ENCODE data around the gene CCDC196.

The CCDC196 gene

GRCh38 chr14:66485910-66486421 lies at the start of gene CCDC196:
CCDC196 (plus strand) TSS chr14:66486371; CDS start chr14:66486503, 132 bp downstream.
- peak; percentile 15 for DNase-seq

GRCh38 chr14:66440801-66441200 lies 45.4 kb upstream of the CCDC196 start:
- DNase-seq: no peak

DNA sequence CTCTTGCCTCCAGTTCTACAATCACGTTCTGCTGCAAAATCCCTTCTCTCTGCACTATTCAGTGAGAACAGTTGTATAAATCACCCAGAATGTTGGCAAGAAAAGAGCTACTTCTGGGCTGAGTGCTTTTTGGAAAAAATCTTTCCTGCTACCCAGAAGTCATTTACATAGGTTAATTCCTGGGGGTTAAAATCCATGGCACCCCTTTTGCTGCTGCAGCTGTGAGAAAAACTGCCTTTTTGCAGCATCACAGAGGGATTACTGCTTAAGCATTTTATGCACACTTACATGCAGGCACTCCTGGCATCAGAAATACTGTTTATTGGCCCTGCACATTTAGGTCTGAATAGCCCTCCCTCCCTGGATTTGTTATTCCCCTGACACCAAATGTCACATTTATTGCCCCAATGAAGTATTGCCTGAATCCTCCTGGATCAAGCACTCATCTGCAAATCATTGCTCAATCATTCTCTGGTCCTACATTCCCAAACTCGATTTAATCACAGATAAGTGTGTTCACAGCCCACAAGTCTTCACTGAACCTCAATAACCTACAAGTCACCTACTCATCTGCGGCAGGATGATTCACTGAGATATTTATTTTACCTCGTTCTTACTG lies 43.1 kb upstream of the CCDC196 start:
- DNase-seq: no peak

GRCh38 chr14:66443785-66444184 lies 42.4 kb upstream of the CCDC196 start:
- DNase-seq: no peak

- DNase-seq: no peak
Measured at GRCh38 chr14:66444271-66444927, 41.8 kb upstream of the CCDC196 start.

- DNase-seq: no peak
Measured at GRCh38 chr14:66445936-66446335, 40.2 kb upstream of the CCDC196 start.

- no peak for DNase-seq
Measured at GRCh38 chr14:66453469-66453868, 32.7 kb upstream of the CCDC196 start.

GRCh38 chr14:66459603-66460002 lies 26.6 kb upstream of the CCDC196 start:
- DNase-seq: no peak

DNA sequence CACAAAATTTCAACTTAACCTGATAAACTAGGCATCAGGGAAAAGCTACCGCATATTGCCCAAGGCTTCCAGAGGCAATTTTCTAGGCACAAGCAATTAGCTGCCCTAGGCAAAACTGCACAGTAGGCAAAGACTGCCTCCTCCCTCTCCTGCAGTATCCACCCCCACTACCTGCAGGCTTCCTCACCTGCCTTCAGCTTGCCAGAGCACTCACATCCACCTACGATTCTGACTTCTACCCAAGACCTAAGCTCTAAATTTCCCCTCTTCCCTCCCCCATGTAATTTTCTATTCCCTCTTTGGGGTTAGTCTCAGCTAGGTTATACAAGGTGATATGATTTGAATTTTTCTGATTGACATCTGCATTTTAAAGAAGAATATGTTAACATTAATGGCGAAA lies 21.9 kb upstream of the CCDC196 start:
- DNase-seq: no peak

DNA sequence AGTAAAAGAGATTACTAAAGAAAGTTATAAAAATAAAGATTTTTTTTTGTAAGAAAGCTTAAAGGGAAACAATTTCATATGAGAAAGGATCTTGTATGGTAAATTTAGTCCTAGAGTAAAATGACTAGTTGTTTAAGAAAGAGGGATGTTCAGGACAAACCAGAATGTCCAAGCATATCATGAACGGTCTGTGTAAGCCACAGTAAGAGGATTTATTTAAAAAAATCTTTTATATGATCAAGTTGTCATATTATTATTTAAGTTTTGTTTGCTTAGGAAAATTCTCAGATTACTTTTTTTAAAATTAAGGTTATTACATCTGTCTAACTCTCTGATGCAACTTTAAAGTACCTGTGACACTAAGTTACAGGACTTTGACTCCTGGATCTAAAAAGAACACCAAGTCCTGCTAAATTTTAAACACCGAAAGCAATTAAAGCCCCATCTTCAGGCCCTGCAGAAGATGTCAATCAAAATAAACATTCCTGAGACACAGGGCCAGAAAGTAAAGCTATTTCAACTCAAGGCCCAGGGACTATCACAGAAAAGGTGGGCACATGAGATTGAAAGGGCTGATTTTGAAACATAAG lies 17.3 kb upstream of the CCDC196 start:
- DNase-seq: no peak

DNA sequence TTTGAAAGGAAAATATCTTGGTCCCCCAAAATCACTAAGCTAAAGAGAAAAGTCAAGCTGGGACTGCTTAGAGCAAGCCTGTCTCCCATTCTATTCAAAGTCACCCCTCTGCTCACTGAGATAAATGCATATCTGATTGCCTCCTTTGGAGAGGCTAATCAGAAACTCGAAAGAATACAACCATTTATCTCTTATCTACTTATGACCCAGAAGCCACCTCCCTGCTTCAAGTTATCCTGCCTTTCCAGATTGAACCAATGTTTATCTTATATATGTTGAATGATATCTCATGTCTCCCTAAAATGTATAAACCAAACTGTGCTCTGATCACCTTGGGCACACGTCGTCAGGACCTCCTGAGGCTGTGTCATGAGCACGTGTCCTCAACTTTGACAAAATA lies 14.6 kb upstream of the CCDC196 start:
- peak; percentile 11 for DNase-seq

DNA sequence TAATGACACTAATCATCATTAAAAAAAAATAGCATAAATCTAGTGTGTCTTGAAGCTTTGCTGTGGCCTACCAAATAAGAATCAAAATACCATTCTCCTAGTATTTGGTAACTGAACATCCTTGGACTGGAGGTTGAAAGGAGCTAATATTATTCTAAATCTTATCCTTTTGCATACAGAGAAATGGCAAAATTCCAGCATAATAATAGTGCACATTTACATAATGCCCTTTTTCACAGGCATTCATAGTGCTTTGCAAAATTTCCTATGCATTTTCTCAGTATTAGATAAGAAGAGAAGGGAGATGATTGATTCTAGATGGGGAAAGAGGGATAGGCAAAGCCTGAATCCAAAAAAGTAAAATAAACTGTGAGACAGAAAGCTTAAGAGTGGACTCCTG lies 13.9 kb upstream of the CCDC196 start:
- no peak for DNase-seq

DNA sequence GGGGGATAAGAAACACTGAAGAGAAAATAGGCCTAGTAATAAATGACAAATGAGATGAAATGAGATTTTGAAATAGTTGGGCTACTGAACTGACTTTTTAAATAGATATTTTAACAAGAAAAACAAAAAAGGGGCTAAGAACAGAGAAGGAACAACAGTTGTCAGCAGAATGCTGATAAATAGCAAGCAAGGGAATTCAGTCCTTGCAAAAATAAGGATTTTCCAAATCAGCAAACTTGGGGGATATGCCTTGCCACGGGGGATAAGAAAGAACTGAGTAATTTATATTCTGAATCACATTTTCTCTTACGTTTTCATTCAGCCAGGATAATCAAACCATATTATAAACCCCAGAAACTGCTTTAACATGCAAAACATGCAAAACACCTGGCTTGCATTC lies 12.9 kb upstream of the CCDC196 start:
- no peak for DNase-seq

DNA sequence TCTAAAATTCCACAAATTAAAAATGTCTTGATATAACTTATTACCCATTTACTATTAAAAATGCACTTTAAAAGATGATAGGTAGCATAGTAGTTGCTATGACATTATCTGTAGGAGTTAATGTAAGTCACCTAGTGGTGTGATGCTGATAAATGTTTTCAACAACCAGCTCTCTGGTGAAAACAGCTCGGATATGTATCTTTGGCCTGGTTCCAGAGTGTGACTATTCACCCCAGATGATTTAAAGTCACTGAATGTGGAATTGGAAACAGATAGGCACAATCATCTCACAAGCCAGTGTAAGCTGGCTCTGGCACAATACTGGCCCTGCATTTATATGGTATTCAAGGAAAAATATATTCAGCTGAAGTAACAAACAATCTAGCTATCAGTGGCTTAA lies 9.2 kb upstream of the CCDC196 start:
- DNase-seq: peak; percentile 79

DNA sequence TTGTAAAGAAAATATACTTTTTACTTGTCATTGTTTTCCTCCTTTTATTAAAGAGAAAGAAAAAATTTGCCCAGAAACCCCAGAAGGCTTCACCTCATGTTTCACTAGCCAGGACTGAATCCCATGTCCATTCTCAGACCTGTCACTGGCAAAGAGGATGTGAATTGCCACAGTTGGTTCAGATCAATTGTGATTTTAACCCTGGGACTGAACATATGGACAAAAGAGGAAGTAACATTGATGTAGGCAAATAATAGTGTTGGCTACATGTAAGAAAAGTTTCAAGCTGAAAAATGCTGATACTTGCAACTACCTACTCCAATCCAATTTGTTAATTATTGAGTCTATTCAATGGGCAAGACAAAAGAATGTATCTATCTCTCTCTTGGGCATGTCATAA lies 8.6 kb upstream of the CCDC196 start:
- DNase-seq: peak; percentile 13

DNA sequence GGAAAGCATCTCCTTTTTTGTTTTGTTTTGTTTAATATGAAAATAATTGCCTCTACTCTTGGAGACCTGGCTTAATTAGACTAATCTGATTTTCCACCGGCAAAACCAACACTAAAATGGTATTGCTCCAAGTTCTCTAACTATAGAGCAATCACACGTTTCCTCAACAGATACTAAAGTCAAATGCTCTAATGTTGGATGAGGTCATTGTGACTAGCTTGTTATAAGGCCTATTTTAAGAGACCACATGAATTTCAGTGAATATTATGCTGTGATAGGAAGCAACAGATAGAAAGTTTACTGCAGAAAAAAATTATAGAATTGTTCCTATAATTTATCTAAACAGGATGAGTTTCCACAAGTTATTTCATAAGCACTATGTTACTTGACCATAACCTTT lies 3.3 kb upstream of the CCDC196 start:
- no peak for DNase-seq

DNA sequence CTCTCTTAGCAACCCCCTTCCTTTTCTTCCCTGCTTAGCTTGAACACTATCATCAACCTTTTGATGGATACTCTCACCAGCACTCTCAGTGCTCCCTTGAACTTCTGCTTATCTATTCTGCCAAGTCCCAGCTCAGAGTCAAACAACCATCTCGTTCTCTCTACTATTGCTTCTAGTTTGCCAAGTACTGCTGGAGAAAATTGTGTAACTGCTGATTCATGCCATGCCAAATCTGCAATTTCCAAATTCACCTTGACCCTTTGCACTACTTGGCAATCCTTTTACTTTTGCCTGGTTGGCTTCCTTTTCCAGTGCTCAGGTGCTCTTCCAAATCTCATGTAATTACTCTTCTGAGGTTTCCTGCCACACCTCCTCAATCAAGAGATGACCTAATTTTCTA lies 2.8 kb upstream of the CCDC196 start:
- no peak for DNase-seq

- no peak for DNase-seq
Measured at GRCh38 chr14:66485029-66485428, 1.1 kb upstream of the CCDC196 start.

DNA sequence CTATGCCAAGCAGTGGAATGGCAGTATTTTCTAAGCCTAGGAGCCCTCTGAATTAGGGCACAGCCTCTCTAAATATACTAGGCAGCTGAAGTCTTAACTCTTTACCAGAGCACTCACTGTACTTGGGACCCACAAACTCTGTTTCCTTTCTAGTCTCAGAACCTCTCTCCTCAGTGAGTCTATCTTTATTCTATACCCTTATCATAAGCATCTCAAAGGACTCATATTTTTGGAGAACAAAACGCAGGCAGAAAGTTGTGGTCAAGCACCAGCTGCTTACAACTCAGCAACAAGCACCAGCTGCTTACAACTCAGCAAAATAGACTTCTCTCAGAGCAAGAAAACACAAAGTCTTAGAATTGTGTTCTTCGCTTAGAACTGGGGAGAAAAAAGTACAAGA lies 993 bp downstream of the CCDC196 start:
- peak; percentile 37 for DNase-seq

DNA sequence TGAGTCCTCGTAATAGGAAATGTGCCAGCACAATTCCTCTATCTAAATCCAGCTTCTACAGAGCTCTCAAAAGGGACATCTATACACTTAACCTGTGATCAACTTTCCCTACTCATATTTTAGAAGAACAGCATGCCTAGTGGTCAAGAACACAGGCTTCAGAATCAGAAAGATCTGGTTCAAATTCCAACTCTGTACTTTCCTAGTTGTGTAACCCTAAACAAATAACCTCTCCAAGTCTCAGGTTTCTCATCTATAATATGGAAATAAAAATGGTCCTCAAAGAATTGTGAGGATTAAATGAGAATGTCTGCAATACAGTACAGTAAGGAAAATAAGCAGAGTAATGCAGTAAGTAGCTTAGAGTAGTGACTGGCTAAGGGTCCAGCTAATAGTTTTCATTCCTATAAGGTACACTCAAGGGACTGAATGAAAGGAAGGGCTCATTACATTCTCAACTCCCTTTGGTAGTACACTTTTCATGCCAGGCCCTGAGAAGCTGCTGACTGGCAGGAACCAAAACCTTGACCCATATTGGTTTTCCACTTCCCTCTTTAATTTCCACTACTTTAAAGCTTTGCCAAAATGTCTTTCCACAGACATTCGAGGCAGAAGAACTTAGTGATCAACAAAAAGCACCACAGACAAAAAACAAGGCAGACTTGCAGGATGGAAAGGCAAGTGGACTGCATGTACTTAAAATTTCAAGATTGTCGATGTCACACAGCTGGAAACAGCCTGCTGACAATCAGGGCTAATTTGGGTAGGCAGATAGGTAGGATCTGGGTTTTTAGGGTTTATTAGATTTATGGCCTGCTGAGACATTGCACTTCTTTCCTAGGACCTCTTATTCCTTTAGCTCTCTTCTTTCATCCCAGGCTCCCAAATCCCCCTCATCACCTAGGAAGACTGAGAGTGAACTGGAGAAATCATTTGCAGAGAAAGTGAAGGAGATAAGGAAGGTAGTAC lies 4.3 kb downstream of the CCDC196 start:
- no peak for DNase-seq

GRCh38 chr14:66493750-66494149 lies 7.6 kb downstream of the CCDC196 start:
- no peak for DNase-seq

GRCh38 chr14:66495218-66496098 lies 9.3 kb downstream of the CCDC196 start:
- DNase-seq: peak; percentile 86

Measured in hematopoietic multipotent progenitor cell treated with erythropoietin and hydrocortisone succinate and interleukin-3 and kit ligand, for 6 days (in vitro differentiated cells).